Embryonic facial prominence (tissue), 1 donor: Measurements from ENCODE around the gene CALHM2.
A peak's percentile ranks its signal among the peaks of the same experiment; 100 is the strongest.
"Not testable (repeated sequence)": the region's sequence is repeated elsewhere in the genome, so short reads cannot be mapped to it uniquely, and the experiment has no call there.

ENCODE experiments used
- DNase-seq: peaks from one replicate; pipeline ENCODE4 v3.0.0-alpha.2; 2016; ENCODE audit errors: extremely low spot score

Gene CALHM2, protein sequence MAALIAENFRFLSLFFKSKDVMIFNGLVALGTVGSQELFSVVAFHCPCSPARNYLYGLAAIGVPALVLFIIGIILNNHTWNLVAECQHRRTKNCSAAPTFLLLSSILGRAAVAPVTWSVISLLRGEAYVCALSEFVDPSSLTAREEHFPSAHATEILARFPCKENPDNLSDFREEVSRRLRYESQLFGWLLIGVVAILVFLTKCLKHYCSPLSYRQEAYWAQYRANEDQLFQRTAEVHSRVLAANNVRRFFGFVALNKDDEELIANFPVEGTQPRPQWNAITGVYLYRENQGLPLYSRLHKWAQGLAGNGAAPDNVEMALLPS

DNA sequence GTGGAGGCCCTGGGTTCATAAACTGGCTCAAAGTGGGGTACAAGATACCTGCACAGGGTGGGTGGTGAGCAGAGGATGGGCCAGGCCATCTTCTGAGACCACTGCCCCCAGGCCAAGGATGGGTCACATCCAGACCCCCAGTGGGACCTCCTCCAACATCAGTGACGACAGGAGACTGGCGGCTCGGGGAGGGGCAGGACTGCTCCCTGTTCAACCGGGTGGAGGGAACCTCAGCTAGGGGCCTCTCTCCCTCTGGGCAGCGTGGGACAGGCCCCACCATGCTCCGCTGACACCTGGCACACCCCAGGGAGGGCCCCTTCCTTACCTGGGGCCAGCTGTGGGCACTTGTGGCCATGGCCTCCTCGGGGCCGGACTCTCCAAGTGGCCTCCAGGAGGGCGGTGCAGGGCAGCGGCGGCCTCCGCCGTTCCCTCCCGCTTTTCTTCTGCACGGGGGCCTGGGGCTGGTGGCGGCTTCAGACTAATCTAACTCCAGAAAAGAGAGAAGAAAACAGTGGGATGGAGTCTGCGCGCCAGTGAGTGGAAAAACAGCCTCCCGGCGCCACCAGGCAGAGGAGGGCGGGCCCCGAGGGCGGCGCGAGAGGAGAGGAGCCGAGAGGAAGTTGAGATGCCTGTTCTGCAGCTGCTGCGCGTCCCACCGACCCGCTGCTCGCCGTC is at the start of gene CALHM2:
Gene CALHM2 (minus strand): TSS at position 540 of the 675 bp plus-strand sequence. CDS start 2,429 bp downstream, outside the sequence.
- peak; percentile 57 for DNase-seq

GRCh38 chr10:103501186-103501585 is 49.0 kb upstream of the CALHM2 start:
- DNase-seq = no peak

DNA sequence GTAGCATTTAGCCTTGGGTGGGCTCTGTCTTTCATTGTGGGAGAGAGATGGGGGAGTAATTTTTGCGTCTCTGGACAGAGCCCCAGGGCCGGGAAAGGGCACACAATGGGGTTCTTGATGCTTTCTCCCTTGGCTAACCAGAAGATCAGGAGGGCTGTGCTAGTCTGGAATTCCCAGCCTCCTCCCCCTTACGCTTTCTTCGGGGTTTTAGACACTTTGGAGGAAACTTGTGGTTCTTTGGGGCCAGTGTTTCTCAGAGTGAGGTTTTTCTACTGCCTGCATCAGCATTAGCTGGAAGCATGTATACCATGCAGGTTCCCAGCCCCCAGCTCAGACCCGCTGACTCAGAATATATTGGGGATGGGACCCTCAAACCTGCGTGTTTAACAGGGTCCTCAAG is 48.3 kb upstream of the CALHM2 start:
- DNase-seq = no peak

GRCh38 chr10:103499881-103500280 is 47.7 kb upstream of the CALHM2 start:
- no peak for DNase-seq

GRCh38 chr10:103498936-103499638 is 46.9 kb upstream of the CALHM2 start:
- DNase-seq = no peak

DNA sequence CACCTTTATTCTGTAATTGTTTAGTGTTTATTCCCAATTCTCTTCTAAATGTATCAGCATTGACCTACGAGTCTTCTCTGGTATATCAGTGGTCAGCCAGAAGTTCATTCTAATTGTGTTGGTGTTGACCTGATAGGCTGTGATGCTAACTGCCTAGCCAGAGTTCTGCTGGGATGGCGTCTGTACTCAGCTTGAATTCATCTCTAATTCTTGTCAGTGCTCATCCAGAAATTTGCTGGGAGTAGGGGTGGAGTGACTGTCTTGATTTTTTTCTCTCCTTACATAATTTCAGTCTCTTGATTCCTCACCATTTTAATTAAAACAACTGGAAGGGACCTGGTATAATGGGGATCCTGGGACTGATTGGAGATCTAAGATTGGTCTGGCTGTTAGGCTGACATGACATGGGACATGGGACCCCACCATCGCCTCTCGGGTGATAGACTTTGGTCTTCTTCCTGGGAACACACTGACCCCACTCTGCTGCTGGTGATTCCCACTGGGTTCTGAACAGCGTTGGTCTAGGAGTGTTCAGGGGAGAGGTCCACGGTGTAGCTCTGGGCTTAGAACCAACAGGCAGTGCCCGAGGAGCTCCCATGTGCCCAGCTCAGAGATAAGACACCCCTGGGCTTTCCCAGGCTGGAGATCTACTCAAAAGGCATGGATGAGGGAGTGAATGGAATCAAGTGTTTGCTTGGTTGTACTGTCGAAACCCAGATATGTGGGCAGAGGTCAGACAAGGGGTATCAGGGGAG is 45.2 kb upstream of the CALHM2 start:
- no peak for DNase-seq

- DNase-seq = no peak
Observed at GRCh38 chr10:103495321-103495720, 43.2 kb upstream of the CALHM2 start.

GRCh38 chr10:103493916-103494877 is 42.0 kb upstream of the CALHM2 start:
- DNase-seq = no peak

DNA sequence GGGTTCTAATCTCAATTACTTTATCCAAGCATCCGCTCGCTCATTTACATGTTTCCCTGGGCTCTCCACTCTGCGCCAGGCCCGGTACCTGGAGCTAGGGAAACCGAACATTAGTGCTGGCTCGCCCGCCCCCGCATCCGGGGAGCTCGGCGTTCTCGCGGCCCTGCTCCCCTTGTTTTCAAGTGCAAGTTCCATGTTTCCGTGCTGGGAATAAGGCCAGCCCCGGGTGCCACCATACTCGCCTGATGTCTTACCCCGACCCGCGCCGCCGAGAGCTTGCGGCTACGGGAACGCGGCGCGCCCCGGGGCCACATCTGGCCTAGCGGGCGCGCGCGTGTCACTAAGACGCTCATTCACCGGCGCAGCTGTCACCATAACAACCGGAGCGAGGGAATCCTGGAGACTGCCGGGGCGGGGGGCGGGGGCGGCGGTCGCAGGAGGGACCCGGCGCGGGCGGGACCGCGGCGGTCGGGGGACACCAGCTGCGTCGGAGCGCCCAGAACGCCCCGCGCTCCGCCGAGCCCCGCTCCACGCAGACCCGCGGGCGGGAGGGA is 41.3 kb upstream of the CALHM2 start, which contains the start of gene NEURL1:
Gene NEURL1 (plus strand): TSS at position 344 of the 554 bp plus-strand sequence. CDS start 683 bp downstream, outside the sequence.
- no peak for DNase-seq

- DNase-seq = no peak
Observed at GRCh38 chr10:103492655-103493261, 40.6 kb upstream of the CALHM2 start.

DNA sequence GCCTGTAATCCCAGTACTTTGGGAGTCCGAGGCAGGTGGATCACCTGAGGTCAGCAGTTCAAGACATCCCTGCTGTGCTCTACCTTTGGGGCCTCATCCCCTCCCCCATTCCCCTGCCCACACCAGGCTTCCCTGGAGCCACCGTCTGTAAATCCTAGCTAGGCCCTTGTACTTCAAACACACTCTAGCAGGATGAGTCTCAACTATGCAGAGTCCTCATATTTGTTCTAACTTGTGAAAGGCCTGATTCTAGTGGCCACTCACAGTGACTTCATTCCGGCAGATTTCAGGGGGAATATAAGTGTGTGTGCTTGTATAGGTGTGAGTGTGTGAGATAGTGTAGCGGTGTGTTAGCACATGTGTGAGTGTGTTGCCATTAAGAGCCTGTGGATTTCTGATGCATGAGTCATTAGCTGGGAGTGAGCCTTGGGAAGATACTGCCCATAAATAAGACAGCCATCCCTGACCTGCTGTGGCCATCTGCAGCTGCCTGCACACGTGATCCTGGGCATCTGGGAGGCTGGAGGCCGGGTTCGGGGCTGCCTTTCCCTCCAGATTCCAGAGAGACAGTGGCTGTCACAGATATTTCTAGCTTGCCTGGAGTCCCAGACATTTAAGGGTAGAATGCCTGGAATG is 39.7 kb upstream of the CALHM2 start:
- DNase-seq = no peak

GRCh38 chr10:103490986-103491314 is 38.8 kb upstream of the CALHM2 start:
- DNase-seq = no peak

- no peak for DNase-seq
Observed at GRCh38 chr10:103487410-103487708, 35.2 kb upstream of the CALHM2 start.

GRCh38 chr10:103486635-103487409 is 34.7 kb upstream of the CALHM2 start:
- not testable (repeated sequence) for DNase-seq

- no peak for DNase-seq
Observed at GRCh38 chr10:103481974-103482531, 29.9 kb upstream of the CALHM2 start.

GRCh38 chr10:103480521-103480920 is 28.4 kb upstream of the CALHM2 start:
- no peak for DNase-seq

DNA sequence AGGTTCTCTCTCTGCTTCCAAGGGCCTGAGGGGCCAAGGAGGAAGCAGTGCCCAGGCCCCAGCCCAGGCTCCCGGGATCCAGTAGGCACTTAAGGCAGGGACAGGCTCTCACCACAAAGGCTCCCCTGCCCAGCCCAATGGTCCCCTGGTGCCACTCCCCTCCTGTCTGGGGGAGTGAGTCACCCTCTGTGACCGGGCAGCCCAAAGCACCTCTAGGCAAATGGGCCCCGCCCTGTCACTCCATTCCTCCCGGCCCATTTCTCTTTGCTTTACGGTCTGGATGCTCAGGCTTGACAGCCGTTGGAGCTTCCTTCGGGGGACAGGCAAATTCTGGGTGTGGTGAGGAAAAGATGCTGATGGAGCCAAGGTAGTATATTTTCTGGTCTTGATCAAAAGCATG is 27.0 kb upstream of the CALHM2 start, which contains the start of gene CALHM3:
Gene CALHM3 (minus strand): TSS at position 106 of the 400 bp plus-strand sequence. CDS start 208 bp downstream, outside the sequence.
- no peak for DNase-seq

DNA sequence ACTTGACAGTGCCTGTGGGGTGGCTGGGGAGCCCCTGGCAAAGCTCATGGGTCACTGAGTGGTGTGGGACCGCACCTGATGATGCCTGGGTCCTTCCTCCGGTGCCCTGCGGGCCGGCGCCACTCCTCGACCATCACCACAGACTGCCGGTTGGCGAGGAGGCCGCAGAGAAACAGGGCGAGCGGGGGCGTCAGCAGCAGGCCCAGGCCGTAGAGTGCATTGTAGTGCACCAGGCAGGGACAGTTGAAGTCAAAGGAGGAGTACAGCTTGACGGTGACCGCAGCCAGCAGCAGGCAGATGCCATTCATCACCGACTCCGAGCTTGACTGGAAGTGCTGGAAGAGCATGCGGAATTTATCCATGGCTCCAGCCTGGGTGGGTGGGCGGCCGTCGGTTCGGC is 26.5 kb upstream of the CALHM2 start:
- DNase-seq = no peak
